Aortic smooth muscle cell (primary cell): Measurements from ENCODE around the gene WNT9A. TPM values are rescaled to one million over a fixed set of nuclear protein-coding genes. Genes with fewer than 3 reads are reported as not detected.

Experiments
- total RNA-seq: library from RNA; depleted of rRNA; stranded (reverse); fragments of >200 nt; gene quantifications from 2 replicates; pipeline ENCODE4 v1.2.3, GENCODE V29; 2014

Gene WNT9A
- total RNA-seq, result 0.44 and 0.79 TPM in 2 replicates

GRCh38 chr1:227947676-227948492, at the start of gene WNT9A:
Gene WNT9A, minus strand, starts transcription at chr1:227947932. Its CDS starts 45 bp downstream, at chr1:227947887.

Other genes starting within 250 kb of the WNT9A start
- 25.9 and 35.3 TPM in 2 replicates for gene JMJD4, start 212.6 kb downstream of the WNT9A start, total RNA-seq
- 37.9 and 41.5 TPM in 2 replicates for gene SNAP47, start 212.5 kb downstream of the WNT9A start, total RNA-seq
- gene PRSS38, start 132.3 kb downstream of the WNT9A start, total RNA-seq, result not detected in 2 replicates
- gene WNT3A, start 59.1 kb upstream of the WNT9A start, total RNA-seq, result not detected in 2 replicates
- gene ARF1, start 134.8 kb upstream of the WNT9A start, total RNA-seq, result 219 and 282 TPM in 2 replicates
- 6.0 and 7.8 TPM in 2 replicates for gene C1orf35, start 155.4 kb upstream of the WNT9A start, total RNA-seq
- gene MRPL55, start 161.4 kb upstream of the WNT9A start, total RNA-seq, result 47.8 and 65.7 TPM in 2 replicates
- 780 and 785 TPM in 2 replicates for gene GUK1, start 192.3 kb upstream of the WNT9A start, total RNA-seq
- gene GJC2, start 202.0 kb upstream of the WNT9A start, total RNA-seq, result 3.2 and 4.6 TPM in 2 replicates
- gene IBA57, start 217.9 kb upstream of the WNT9A start, total RNA-seq, result 3.3 and 3.7 TPM in 2 replicates